HCT116 (cell line): ENCODE measurements around the gene SMYD3.

Experiments used
- EGR1 ChIP-seq: IDR thresholded peaks from 2 replicates; pipeline ENCODE4 v1.6.1; 2012; ENCODE audit warnings: low read depth
- EZH2phosphoT487 ChIP-seq: fragments of 200-600 bp; IDR thresholded peaks from 2 replicates; pipeline ENCODE4 v1.6.1; 2018; ENCODE audit warnings: antibody characterized with exemption, borderline replicate concordance
- JUND ChIP-seq: IDR thresholded peaks from 2 replicates; pipeline ENCODE4 v1.6.1; 2012
- POLR2A ChIP-seq: IDR thresholded peaks from 2 replicates; pipeline ENCODE4 v1.7.0; 2011; ENCODE audit warnings: borderline replicate concordance; ENCODE audit not compliant: insufficient read depth, insufficient read length; ENCODE audit errors: extremely low read depth
- POLR2AphosphoS5 ChIP-seq: IDR thresholded peaks from 2 replicates; pipeline ENCODE4 v1.6.1; 2011; ENCODE audit warnings: mild to moderate bottlenecking, low read depth, low read length, moderate library complexity
- YY1 ChIP-seq: IDR thresholded peaks from 2 replicates; pipeline ENCODE4 v1.6.1; 2011; ENCODE audit warnings: low read length, low read depth, moderate library complexity, mild to moderate bottlenecking; ENCODE audit not compliant: insufficient replicate concordance; ENCODE audit errors: extremely low read depth
- TF ChIP-seq, protein P1 (sequence below), 3 experiments: fragments of 200-600 bp in 1 of 3; sonication (generic) in 1 of 3; IDR thresholded peaks in 2 of 3; conservative IDR thresholded peaks in 1 of 3; 2 replicates each; pipeline ENCODE4 v1.5.1; 2012 to 2017; ENCODE audit warnings: low read depth in 2 of 3, low read length in 2 of 3, antibody characterized with exemption in 1 of 3, borderline replicate concordance in 1 of 3, control low read depth in 1 of 3, mild to moderate bottlenecking in 1 of 3, mixed read lengths in 1 of 3, mixed run types in 1 of 3, moderate library complexity in 1 of 3; ENCODE audit not compliant: insufficient read depth in 1 of 3
- TF ChIP-seq, protein P2 (sequence below): IDR thresholded peaks from 2 replicates; pipeline ENCODE4 v1.6.1; 2012
- TF ChIP-seq, protein P3 (sequence below): IDR thresholded peaks from 2 replicates; pipeline ENCODE4 v1.6.1; 2012; ENCODE audit warnings: low read depth

GRCh38 chr1:246144931-246145330 is 362.1 kb downstream of the SMYD3 start:
- TF ChIP-seq YY1 (no peak), EGR1 (no peak), EZH2phosphoT487 (no peak), POLR2A (no peak), POLR2AphosphoS5 (no peak), JUND (no peak)
- TF ChIP-seq, protein P1, sequence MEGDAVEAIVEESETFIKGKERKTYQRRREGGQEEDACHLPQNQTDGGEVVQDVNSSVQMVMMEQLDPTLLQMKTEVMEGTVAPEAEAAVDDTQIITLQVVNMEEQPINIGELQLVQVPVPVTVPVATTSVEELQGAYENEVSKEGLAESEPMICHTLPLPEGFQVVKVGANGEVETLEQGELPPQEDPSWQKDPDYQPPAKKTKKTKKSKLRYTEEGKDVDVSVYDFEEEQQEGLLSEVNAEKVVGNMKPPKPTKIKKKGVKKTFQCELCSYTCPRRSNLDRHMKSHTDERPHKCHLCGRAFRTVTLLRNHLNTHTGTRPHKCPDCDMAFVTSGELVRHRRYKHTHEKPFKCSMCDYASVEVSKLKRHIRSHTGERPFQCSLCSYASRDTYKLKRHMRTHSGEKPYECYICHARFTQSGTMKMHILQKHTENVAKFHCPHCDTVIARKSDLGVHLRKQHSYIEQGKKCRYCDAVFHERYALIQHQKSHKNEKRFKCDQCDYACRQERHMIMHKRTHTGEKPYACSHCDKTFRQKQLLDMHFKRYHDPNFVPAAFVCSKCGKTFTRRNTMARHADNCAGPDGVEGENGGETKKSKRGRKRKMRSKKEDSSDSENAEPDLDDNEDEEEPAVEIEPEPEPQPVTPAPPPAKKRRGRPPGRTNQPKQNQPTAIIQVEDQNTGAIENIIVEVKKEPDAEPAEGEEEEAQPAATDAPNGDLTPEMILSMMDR (IDR thresholded peaks at IDR 0.05 in 2 of 3, conservative IDR thresholded peaks at IDR 0.05 in 1 of 3; ENCODE audit: borderline replicate concordance in 1 of 3, insufficient read depth in 1 of 3, low read depth in 2 of 3, low read length in 2 of 3), result no peak
- TF ChIP-seq, protein P2, sequence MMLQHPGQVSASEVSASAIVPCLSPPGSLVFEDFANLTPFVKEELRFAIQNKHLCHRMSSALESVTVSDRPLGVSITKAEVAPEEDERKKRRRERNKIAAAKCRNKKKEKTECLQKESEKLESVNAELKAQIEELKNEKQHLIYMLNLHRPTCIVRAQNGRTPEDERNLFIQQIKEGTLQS, result no peak
- TF ChIP-seq, protein P3, sequence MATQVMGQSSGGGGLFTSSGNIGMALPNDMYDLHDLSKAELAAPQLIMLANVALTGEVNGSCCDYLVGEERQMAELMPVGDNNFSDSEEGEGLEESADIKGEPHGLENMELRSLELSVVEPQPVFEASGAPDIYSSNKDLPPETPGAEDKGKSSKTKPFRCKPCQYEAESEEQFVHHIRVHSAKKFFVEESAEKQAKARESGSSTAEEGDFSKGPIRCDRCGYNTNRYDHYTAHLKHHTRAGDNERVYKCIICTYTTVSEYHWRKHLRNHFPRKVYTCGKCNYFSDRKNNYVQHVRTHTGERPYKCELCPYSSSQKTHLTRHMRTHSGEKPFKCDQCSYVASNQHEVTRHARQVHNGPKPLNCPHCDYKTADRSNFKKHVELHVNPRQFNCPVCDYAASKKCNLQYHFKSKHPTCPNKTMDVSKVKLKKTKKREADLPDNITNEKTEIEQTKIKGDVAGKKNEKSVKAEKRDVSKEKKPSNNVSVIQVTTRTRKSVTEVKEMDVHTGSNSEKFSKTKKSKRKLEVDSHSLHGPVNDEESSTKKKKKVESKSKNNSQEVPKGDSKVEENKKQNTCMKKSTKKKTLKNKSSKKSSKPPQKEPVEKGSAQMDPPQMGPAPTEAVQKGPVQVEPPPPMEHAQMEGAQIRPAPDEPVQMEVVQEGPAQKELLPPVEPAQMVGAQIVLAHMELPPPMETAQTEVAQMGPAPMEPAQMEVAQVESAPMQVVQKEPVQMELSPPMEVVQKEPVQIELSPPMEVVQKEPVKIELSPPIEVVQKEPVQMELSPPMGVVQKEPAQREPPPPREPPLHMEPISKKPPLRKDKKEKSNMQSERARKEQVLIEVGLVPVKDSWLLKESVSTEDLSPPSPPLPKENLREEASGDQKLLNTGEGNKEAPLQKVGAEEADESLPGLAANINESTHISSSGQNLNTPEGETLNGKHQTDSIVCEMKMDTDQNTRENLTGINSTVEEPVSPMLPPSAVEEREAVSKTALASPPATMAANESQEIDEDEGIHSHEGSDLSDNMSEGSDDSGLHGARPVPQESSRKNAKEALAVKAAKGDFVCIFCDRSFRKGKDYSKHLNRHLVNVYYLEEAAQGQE, result no peak
